GM18508 (cell line): ENCODE measurements around the gene ATP5PB.
A peak's percentile ranks its signal among the peaks of the same experiment; 100 is the strongest.

Source experiments
- ATAC-seq: cut with Tn5 transposase; IDR thresholded peaks from one replicate; pipeline ENCODE4 v1.9.1; 2021; ENCODE audit warnings: moderate number of reproducible peaks; ENCODE audit not compliant: insufficient read depth, unreplicated experiment

ATP5PB gene, protein sequence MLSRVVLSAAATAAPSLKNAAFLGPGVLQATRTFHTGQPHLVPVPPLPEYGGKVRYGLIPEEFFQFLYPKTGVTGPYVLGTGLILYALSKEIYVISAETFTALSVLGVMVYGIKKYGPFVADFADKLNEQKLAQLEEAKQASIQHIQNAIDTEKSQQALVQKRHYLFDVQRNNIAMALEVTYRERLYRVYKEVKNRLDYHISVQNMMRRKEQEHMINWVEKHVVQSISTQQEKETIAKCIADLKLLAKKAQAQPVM

DNA sequence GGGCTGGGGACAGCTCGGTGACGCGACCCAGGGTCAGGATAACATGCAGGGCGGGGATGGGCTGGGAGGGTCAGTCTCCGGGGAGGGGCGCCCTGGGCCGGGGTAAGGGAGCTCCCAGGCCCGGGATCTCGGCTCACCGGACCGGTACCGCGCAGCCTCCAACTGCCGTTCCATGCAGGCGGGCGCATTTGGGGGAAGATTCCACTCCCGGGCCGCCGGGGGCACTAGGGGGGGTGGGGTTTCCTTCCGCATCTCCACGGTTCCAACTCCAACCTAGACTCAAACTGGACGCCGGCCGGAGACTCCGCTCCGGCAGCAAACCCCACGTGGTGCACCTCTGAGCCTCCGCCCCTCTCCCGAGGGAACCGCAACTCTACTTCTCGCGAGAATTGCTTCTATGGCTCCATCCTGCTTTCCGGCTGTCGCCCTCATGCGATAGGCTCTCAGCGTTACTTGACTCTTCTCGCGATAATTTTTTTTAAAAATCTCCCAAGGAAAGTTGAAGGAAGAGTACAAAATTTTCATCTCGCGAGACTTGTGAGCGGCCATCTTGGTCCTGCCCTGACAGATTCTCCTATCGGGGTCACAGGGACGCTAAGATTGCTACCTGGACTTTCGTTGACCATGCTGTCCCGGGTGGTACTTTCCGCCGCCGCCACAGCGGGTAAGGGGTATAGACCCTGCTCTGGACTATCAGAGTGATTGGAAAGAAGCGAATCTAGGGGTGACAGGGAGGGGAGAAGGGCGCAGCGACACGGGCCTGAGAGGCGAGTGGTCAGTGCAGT is at the start of gene ATP5PB, which contains the start of gene WDR77:
Gene ATP5PB (plus strand): TSS at position 547 of the 785 bp plus-strand sequence. CDS start 78 bp downstream, at position 625.
Gene WDR77 (minus strand): TSS at position 339 of the 785 bp plus-strand sequence. CDS start 87 bp downstream, at position 252.
- ATAC-seq: peak; percentile 64

DNA sequence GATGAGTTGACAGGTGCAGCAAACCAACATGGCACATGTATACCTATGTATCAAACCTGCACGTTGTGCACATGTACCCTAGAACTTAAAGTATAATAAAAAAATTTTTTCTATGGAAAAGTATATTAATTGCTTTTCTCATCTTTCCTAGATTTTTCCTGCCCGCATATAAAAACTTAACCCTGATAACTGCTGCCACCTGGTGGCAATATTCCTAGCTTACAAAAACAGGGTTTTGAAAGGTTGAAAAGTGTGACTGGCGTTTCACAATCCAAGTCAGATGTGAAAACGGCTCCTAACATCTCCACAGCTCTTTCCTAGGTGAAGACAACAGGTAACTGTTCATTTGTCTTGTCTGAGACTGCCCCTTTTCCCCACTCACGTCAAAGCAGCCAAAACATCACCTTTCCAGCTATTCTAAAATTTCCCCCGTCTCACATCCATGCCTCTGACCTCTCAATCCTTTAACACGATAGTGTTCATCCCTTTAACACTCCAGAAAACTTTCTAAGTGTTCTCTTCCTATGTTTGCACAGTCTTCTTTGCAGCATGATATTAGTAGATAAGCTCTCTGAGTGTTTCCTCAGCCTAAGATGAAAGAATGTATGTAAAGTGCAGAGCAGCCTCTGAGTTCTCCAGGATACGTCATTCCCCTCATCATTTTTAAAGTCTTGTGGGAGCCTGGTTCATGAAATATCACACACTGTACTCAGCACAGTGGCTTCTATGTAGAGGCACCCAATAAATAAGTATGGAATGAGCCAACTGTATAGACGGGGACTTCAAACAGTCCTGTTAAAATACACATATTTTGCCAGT is 49.3 kb upstream of the ATP5PB start:
- ATAC-seq: no peak

DNA sequence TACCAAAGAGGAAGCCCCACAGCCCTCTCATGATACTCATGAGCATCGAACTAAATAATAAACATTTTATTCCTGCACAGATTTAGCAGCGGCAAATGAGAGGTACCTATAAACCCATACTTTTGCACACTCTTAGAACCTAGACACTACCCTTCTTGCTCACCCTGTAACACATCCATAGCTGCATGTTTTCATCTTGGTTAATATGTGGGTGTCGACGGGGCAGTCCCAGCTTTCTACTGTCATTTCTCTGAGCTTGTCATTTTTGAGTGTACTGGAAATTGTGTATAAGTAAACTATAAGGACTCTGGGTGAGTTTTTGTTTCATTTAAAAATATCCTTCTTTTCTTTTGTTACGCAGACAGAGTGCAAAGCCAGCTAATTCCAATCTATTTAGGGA is 47.2 kb upstream of the ATP5PB start:
- ATAC-seq: no peak

DNA sequence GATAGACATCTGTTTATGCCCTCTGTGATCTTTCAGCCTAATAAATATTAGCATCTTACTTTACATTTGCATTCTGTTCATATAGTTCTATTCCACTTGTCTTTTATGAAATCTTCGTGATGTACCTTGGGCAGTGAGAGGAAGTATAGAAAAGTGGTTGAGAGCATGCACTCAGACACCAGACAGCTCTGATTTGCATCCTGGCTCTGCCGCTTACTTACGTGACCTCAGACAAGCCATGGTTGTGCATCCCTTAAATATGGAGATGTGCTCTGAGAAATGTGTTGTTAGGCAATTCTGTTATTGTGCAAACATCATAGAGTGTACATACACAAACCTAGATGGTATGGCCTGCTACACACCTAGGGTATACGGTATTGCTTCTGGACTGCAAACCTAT is 44.7 kb upstream of the ATP5PB start:
- no peak for ATAC-seq

DNA sequence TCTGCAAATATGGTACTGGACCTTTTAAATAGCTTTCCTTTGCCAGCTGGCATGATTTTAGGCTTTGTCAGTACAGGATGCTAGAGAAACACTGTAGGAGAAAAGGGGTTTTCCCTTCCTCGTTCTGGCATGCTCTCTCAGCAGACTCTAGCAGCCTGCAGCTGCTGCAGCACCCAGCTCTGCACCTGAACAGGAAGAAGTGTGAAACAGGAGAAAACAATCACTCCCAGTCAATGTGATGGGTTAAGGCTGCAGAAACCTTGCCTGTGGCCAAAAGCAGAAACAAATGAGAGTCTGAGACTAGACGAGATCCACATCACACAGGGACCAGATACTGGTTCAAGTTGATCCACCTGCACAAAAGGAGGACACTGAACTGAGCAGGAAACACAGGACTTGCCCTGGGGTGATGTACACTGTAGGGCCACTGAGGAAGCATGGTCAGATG is 42.9 kb upstream of the ATP5PB start:
- ATAC-seq: peak; percentile 91

DNA sequence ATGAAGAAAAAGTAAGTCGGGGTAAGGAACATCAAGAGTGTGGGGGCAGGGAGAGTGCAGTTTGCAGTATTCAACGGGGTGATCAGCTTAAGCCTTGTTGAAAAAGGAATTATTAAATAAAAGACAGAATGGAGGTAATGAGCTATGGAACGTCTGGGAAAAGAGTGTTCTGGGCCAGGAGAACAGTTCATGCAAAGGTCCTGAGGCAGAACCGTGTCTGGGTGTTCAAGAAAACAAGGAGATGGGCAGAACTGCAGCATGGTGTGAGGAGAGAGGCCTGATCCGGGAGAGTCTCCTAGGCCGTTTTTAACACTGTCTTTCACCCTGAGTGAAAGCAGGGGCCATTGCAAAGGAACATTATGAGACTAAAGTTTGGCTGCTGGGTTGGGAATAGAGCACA is 42.0 kb upstream of the ATP5PB start:
- ATAC-seq: no peak

DNA sequence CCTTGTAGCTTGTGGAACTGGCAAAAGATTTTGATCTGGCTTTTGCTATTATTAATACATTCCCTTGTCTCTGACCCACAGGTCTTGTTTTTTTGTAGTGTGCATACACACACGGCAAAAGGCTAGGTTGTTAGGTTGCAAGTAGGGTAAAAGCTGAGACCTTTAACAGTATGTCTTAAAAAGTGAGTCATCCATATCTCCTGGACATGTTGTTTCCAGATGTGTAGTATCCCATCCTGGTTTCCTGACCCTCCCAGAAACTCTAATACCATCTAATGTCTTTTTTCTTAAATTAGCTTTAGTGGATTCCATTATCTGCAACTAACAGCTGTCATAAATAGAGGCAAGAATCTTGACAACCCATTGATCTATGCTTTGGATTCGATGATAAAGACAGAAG is 36.4 kb upstream of the ATP5PB start:
- ATAC-seq: no peak

DNA sequence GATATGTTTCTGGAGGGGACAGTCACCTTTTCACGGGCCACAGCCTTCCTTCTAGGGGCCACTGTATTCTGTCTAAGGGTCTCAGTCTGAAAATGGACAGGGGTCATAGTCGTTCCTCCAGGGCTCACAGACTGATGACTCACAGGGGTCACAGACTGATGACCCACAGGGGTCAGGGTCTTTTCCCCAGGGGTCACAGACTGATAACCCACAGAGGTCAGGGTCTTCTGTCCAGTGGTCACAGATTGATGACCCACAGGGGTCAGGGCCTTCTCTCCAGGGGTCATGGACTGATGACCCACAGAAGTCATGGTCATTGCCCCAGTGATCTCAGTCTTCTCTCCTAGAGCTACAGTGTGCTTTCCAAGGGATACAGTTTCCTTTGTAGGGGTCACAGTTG is 34.5 kb upstream of the ATP5PB start:
- no peak for ATAC-seq

DNA sequence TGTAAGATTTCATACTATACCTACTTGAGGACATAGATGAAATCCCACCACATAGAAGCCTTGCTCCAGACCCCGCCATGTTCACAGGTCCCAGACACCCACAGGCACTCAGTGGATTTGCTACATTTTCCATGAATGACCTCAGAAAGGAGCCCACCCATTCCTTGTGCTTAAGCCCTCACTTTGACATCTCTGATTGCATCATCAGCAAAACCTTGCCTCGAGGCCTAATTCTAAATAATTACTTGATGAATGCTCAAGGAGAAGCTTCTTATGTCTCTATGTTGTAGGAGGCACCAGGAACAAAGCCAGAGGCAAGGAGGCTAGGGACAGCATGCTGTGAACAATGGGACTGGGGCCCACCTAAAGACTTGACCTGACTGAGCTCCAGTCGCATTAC is 33.8 kb upstream of the ATP5PB start:
- ATAC-seq: no peak

DNA sequence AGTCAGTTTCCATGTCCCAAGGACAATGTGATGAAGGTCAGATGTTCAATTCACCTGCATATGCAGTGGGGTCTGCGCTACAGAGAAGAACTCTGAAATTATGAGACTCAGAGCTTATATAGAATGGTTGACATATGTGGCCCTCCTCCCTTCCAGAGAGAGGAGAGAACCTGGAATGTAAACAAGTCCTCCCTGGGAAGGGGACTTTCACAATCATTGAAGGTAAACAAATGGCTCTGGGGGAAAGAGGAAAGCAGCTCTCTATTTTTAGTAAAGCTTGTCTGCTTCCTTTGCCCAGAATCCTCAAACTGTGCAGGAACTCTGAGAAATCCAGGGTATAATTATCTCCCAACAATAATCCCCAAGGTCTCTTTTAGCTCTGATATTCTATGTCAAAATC is 31.5 kb upstream of the ATP5PB start:
- no peak for ATAC-seq

DNA sequence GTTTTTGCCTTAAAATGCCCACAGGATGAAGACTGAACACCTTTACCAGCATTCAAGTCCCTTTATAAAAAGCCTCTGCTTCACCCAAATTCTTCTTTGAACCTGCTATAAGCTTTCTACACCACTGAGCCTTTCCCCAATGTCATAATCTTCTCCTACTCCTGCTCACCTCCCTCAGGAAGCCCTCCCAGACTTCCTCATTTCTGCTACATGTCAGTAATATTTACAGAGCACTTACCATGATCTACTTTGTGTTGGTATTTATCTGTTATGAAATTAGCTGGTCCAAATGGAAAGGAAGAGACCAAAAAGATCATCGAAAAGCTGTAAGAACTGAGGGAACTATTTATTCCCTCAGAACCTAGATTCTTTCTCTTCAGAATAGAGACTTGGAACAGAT is 30.2 kb upstream of the ATP5PB start:
- no peak for ATAC-seq

DNA sequence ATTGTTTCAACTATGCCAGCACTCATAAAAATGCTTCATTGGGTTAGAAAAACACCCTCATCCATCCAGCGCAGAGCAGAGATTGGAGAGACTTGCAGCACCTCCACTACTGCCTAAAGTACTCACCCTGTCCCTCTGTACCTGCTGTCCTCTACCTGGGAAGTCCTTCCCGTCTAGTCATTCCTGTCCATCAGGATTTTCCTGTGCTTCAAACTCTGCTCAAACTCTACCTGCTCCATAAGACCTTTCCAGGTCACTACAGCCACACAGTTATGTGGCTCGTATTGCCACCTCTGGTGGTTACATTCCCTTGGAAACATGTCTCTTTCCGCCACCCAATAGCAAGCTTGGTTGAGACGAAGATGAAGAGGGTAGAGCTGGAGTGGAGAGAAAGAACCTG is 28.9 kb upstream of the ATP5PB start:
- ATAC-seq: no peak

DNA sequence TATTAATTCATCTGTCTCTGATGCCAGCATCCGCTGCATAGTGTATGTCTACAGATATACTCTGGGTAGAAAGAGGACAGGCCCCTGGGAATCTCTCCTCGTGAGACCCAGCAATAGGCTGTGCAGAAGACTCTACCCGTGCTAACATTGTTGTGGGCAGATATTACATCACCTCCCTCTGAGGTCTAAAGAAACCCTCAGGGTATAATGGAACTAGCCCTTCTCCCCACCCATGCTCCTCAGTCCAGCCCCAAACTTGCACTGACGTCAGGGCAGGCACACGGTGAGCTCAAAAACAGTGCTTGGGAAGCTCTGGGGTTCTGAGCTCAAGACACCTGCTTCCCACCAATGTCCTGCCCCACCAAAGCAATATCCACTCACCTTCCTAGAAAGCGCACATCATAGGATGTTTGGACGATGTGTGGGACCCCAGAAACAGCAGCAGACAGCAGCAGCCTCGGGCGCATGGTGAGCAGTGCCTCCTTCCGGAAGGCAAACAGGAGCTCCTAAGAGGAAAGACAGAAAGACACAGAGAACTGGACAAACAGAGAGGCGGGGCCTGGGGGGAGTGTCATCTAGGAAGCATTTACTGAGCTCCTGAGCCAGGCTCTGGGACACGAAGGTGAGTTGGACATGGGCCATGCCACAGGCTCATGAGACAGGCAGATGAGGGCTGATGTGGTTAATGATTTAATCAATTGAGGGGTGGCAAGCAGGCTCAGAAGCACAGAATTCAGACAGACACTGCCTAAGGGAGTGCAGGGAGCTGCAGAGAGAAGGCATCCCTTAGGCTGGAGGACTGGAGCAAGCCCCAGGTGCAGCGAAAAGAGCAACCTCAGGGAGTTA is 26.5 kb upstream of the ATP5PB start:
- no peak for ATAC-seq

DNA sequence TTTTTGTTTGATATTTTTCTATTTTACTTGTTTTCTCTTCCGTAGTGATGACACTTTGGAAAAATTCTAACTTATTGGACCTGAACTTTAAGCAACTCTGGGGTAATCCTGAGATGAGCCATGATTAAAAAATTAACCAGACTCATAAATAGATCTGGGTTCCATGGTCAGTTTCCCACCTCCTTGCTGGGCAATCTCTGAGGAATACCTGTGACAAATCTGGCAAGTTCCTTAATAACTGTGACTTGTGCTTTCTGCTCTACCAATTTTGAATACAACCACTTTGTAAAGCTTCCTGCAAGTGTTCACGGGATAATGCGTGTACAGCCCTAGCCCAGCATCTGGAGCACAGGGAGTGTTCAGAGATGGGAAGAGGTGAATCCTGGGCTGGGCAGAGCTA is 25.0 kb upstream of the ATP5PB start:
- no peak for ATAC-seq

DNA sequence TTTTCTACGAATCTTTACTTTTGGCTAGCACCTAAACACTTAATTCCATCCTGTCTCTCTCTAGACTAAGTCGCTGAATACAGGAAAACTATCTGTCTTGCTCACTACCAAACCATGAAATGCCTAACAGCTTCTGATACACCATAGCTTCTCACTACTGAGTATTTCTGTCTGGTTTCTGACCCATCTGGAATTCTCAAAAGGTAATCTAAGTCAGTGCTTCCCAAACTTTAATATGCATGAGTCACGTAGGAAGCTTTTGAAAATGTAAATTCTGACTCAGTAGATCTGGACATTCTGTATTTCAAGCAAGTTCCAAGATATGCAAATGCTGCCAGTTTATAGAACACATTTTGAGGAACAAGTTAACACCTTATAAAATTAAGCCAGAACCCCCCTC is 12.5 kb upstream of the ATP5PB start:
- ATAC-seq: no peak

DNA sequence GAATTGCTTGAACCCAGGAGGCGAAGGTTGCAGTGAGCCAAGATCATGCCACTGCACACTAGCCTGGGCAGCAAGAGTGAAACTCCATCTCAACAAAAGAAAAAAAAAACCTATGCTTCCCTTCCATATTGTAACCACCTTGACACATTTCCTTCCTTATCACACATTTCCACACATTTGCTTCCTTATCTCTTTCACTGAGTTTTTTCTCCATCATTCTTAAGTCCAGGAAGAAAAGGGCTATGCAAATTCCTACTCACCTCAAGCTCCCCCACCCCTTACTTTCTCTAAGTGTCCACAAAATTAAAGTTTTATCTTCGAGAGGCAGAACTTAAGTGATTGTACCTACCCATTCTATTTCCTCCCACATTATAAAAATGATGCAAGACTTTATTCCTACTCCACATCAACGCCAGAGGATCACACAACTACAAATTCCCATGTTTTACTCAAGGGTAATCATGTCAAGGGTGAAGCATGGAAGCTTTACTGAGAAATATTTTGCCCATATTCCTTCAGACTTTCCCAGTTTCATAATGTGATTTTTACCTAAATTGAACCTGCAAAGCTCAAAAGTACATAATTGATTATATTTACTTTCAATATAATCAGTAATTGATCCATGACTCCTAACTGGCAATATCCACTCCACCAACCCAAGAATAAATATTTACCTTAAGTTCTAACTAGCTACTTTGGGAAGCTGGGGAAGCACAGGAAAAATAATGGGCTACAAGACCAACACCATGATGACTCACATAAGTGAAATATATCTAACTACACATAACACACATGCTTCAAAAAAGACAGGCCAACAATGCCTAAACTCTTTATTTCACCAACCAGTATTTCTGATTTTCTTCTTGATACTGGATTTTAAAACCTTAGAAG is 9.6 kb upstream of the ATP5PB start:
- no peak for ATAC-seq

DNA sequence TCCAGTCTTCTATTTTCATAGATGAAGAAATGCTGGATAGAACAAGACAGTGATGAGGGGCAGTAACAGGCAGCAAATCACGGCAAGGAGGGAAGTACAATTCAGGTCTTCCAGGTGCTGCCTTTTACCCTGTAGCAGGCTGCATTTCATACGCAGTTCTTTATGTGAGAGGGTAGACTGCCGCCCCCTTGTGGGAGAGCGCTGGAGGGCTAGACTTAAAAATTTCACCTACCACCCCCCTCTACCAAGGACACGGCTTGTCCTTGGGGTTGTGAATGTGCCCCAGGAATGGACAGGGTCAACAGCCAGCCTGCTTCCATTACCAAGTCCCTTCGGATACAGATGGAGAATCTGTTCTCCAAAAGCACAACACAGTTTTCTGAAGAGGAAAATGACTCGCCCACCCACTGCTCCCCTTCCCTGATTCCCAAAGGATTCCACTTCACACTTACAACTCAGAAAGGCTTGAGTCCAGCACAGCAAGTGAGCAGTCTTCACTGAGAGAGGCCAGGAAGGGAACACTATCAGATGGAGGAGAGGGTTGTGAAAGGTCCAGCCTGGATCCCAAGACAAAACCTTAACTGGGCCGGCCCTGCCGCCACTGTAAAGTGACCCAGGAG is 7.6 kb upstream of the ATP5PB start:
- no peak for ATAC-seq

DNA sequence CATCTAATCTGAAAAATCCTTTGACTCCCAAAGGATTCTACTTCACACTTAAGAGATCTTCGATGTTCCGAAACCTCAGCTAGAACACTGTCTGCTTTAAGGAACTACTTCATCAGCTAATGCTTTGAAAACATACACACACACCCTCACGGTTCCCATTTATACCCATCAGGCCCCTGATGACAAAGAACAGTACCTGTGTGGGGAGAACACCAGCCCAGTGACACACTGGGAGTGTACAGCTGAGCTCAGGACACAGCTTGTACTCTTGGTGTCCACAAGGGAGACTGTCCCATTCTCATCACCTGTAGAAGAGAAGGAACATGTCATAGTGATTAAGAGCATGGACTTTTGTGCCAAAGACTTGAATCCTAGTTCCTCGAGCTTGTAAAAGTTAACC is 6.8 kb upstream of the ATP5PB start:
- ATAC-seq: no peak

DNA sequence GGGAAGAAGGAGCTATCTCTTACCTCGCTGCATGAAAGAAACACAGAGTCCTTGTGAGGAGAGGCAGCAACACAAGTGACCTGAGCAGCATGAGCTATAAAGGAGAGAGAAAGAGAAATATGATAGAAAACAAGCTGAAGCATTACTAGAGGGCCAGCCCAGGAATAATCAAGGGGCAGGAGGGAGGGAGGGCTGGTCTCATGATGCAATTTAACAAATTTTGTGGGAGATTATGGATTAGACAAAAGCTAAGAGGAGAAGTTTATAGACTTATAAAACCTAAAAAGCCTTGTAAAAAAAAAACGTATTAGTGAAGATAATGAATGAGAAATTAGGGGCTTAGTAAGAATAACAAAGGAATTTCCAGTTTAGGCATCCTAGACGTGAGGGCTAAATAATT is 5.2 kb upstream of the ATP5PB start:
- no peak for ATAC-seq
